Panc1 (cell line): ENCODE measurements around the gene PML. TPM values are rescaled to one million over a fixed set of nuclear protein-coding genes. Genes with fewer than 3 reads are reported as not detected.

ENCODE experiments used
- ATAC-seq: fragments of 200-7000 bp; cut with Tn5 transposase; 2 replicates; pipeline ENCODE4 v1.9.1; 2020; ENCODE audit warnings: mild to moderate bottlenecking, moderate library complexity
- BruUV-seq: library from RNA; stranded (reverse); fragments of 400-500 nt; replicated peaks from 2 replicates; lab custom pipeline; 2021; lab: Mats Ljungman, UMichigan
- CTCF ChIA-PET: fragments of 300-600 bp; sonication (Branson Sonifier 250); formaldehyde crosslinking; loops from one replicate; lab custom pipeline; 2022; ENCODE audit warnings: antibody characterized with exemption; lab: Charles Lee
- POLR2A ChIA-PET: fragments of 300-600 bp; sonication (Branson Sonifier 250); formaldehyde crosslinking; loops from one replicate; lab custom pipeline; 2022; ENCODE audit warnings: antibody characterized with exemption; lab: Charles Lee
- DNase-seq: peaks from one replicate; pipeline ENCODE4 v3.0.0-alpha.2; 2010; ENCODE audit warnings: low read depth, low spot score
- H3K27ac ChIP-seq: 2 replicates; pipeline ENCODE4 v1.5.1; 2011; ENCODE audit warnings: mild to moderate bottlenecking, low read length, inconsistent platforms
- H3K27me3 ChIP-seq: fragments of 200-500 bp; sonication (Bioruptor generic); 2 replicates; pipeline ENCODE4 v1.6.0; 2014; ENCODE audit warnings: low read length, inconsistent platforms; ENCODE audit not compliant: control insufficient read depth, insufficient read depth
- H3K36me3 ChIP-seq: fragments of 200-500 bp; sonication (Bioruptor generic); 2 replicates; pipeline ENCODE4 v1.5.1; 2014; ENCODE audit warnings: inconsistent platforms, mild to moderate bottlenecking, low read length, moderate library complexity; ENCODE audit not compliant: control insufficient read depth, insufficient read depth
- H3K4me1 ChIP-seq: 2 replicates; pipeline ENCODE4 v1.5.1; 2011; ENCODE audit warnings: inconsistent platforms, mild to moderate bottlenecking, low read length, moderate library complexity; ENCODE audit not compliant: control insufficient read depth, insufficient read depth
- H3K4me3 ChIP-seq, 2 experiments: 2 replicates each; pipeline ENCODE4 v1.5.1; 2011 to 2012; ENCODE audit warnings: low read depth in 2 of 2, low read length in 2 of 2, mild to moderate bottlenecking in 2 of 2, inconsistent platforms in 1 of 2, moderate library complexity in 1 of 2
- H3K9me3 ChIP-seq: fragments of 200-500 bp; sonication (Bioruptor generic); 2 replicates; pipeline ENCODE4 v1.5.1; 2014; ENCODE audit warnings: low read depth, mild to moderate bottlenecking, inconsistent platforms, low read length, moderate library complexity; ENCODE audit not compliant: control insufficient read depth, insufficient read depth
- CTCF ChIP-seq: fragments of 450-650 bp; IDR thresholded peaks from 2 replicates; pipeline ENCODE4 v1.5.1; 2017; ENCODE audit warnings: mild to moderate bottlenecking
- POLR2AphosphoS5 ChIP-seq: IDR thresholded peaks from 2 replicates; pipeline ENCODE4 v1.6.1; 2012; ENCODE audit warnings: mild to moderate bottlenecking, low read depth, low read length, moderate library complexity
- REST ChIP-seq, 2 experiments: IDR thresholded peaks; 2 replicates each; pipeline ENCODE4 v1.6.1; 2011 to 2012; ENCODE audit warnings: low read depth in 2 of 2, control low read depth in 1 of 2, low read length in 1 of 2, mild to moderate bottlenecking in 1 of 2, moderate library complexity in 1 of 2; ENCODE audit not compliant: insufficient read depth in 1 of 2
- SIN3A ChIP-seq: IDR thresholded peaks from 2 replicates; pipeline ENCODE4 v1.6.1; 2012; ENCODE audit warnings: low read depth, mild to moderate bottlenecking, low read length, moderate library complexity, borderline replicate concordance; ENCODE audit not compliant: insufficient read depth
- TCF7L2 ChIP-seq: IDR thresholded peaks from 2 replicates; pipeline ENCODE4 v1.6.1; 2011; ENCODE audit warnings: mild to moderate bottlenecking, low read depth, low read length, inconsistent platforms
- in situ Hi-C: cut with HindIII; loops from 2 replicates; pipeline ENCODE4 v1.10.0; 2016; ENCODE audit warnings: low sequenced_read_pairs, low pct_unique_long_range_greater_than_20kb
- intact Hi-C: fragments of 100-400 bp; cut with micrococcal nuclease; formaldehyde crosslinking; loops from one replicate; pipeline ENCODE4 v1.10.0; 2022; ENCODE audit not compliant: unreplicated experiment
- total RNA-seq: library from RNA; stranded (reverse); gene quantifications from one replicate; pipeline ENCODE4 v1.2.1, GENCODE V29; 2021; ENCODE audit not compliant: unreplicated experiment

PML gene
- total RNA-seq, 1 experiment from 2014 or later, result 52.2 TPM

- no peak for DNase-seq
- no peak; the same call in none of the 2 replicates for TF ChIP-seq CTCF
- no peak for TF ChIP-seq REST (IDR thresholded peaks at IDR 0.05; ENCODE audit: insufficient read depth in 1 of 2, low read depth in 2 of 2, low read length in 1 of 2)
- TF ChIP-seq TCF7L2, result no peak
- no peak for TF ChIP-seq POLR2AphosphoS5
- no peak for TF ChIP-seq SIN3A
- Histone ChIP-seq H3K27ac (peak overlapping the region; percentile 64), H3K27me3 (no peaks in the 10 kb centered on the region), H3K9me3 (no peaks in the 10 kb centered on the region), H3K4me1 (peaks cover 37% of the 10 kb centered on the region), H3K4me3 (peak overlapping the region; percentile 65 to 70), H3K36me3 (no peaks in the 10 kb centered on the region)
- BruUV-seq, result no TSS peak
- CTCF ChIA-PET, result no interaction called here
- intact Hi-C loops, result no loop called here
- no peak for ATAC-seq
- POLR2A ChIA-PET, result no interaction called here
- in situ Hi-C loops, result no loop called here
These were observed 2.0 kb upstream of the PML start for GRCh38 chr15:73992594-73992898.

- intact Hi-C loops, result no loop called here
- Histone ChIP-seq H3K36me3 (no peaks in the 10 kb centered on the region), H3K4me1 (peaks cover 38% of the 10 kb centered on the region), H3K27ac (peak overlapping the region; percentile 81), H3K9me3 (no peaks in the 10 kb centered on the region), H3K27me3 (no peaks in the 10 kb centered on the region), H3K4me3 (peak overlapping the region; percentile 82 to 89; a peak in 3 of 4 replicates)
- DNase-seq, result no peak
- TF ChIP-seq REST (IDR thresholded peaks at IDR 0.05; ENCODE audit: insufficient read depth in 1 of 2, low read depth in 2 of 2, low read length in 1 of 2), result no peak
- no TSS peak for BruUV-seq
- POLR2A ChIA-PET, result interaction anchor here (0.5 to 0.9 kb wide), 2 partner anchors 16 to 20 kb away, joined by 9 read pairs; no protein-coding TSS in a partner anchor
- ATAC-seq, result no peak
- CTCF ChIA-PET, result interaction anchor here (0.7 to 2.2 kb wide), 3 partner anchors 10 to 55 kb away, joined by 3 to 16 read pairs (median 4); no protein-coding TSS in a partner anchor
- in situ Hi-C loops, result no loop called here
These were observed 1.1 kb upstream of the PML start for GRCh38 chr15:73993211-73993994.
